A673 (cell line): ENCODE measurements around the gene OCIAD1. TPM values are rescaled to one million over a fixed set of nuclear protein-coding genes. Genes with fewer than 3 reads are reported as not detected.

Source experiments
- BruUV-seq: library from RNA; stranded (reverse); fragments of 400-500 nt; replicated peaks from 2 replicates; lab custom pipeline; 2021; lab: Mats Ljungman, UMichigan
- CTCF ChIA-PET: fragments of 300-600 bp; sonication (Branson Sonifier 250); formaldehyde crosslinking; loops from one replicate; lab custom pipeline; 2022; ENCODE audit warnings: antibody characterized with exemption; lab: Charles Lee
- POLR2A ChIA-PET: fragments of 300-600 bp; sonication (Branson Sonifier 250); formaldehyde crosslinking; loops from one replicate; lab custom pipeline; 2022; ENCODE audit warnings: antibody characterized with exemption; ENCODE audit not compliant: low non-redundant PET; lab: Charles Lee
- DNase-seq: peaks from one replicate; pipeline ENCODE4 v3.0.0-alpha.2; 2015; ENCODE audit warnings: low spot score
- H3K27ac ChIP-seq: fragments of 200-600 bp; sonication (generic); 2 replicates; pipeline ENCODE4 v1.5.1; 2016; ENCODE audit warnings: mixed run types, low read depth, mild to moderate bottlenecking, mixed read lengths, antibody characterized with exemption, low read length; ENCODE audit not compliant: poor library complexity, severe bottlenecking
- H3K27me3 ChIP-seq: fragments of 200-600 bp; sonication (generic); replicated peaks from 2 replicates; pipeline ENCODE4 v1.6.1; 2017; ENCODE audit warnings: mixed run types, low read depth, mild to moderate bottlenecking, mixed read lengths, antibody characterized with exemption, low read length; ENCODE audit not compliant: insufficient read depth, poor library complexity
- H3K36me3 ChIP-seq: fragments of 200-600 bp; sonication (generic); 2 replicates; pipeline ENCODE4 v1.6.1; 2016; ENCODE audit warnings: mixed run types, mild to moderate bottlenecking, mixed read lengths, antibody characterized with exemption, low read length; ENCODE audit not compliant: insufficient read depth, poor library complexity, severe bottlenecking
- H3K4me1 ChIP-seq: fragments of 200-600 bp; sonication (generic); 2 replicates; pipeline ENCODE4 v1.6.1; 2017; ENCODE audit warnings: mixed run types, mild to moderate bottlenecking, mixed read lengths, antibody characterized with exemption, low read length; ENCODE audit not compliant: insufficient read depth, poor library complexity, severe bottlenecking
- H3K4me3 ChIP-seq: fragments of 200-600 bp; sonication (generic); 2 replicates; pipeline ENCODE4 v1.5.1; 2016; ENCODE audit warnings: low read depth, mixed run types, mild to moderate bottlenecking, mixed read lengths, low read length; ENCODE audit not compliant: poor library complexity, severe bottlenecking
- H3K9me3 ChIP-seq: fragments of 200-600 bp; sonication (generic); 2 replicates; pipeline ENCODE4 v1.6.1; 2016; ENCODE audit warnings: mixed run types, low read depth, mild to moderate bottlenecking, mixed read lengths, antibody characterized with exemption, low read length; ENCODE audit not compliant: poor library complexity, severe bottlenecking
- EZH2 ChIP-seq: fragments of 200-600 bp; sonication (generic); IDR thresholded peaks from 2 replicates; pipeline ENCODE4 v1.6.1; 2017; ENCODE audit warnings: borderline replicate concordance, low read depth, mild to moderate bottlenecking, mixed read lengths, antibody characterized with exemption, low read length; ENCODE audit not compliant: poor library complexity, severe bottlenecking
- intact Hi-C: fragments of 100-400 bp; cut with micrococcal nuclease; formaldehyde crosslinking; loops from one replicate; pipeline ENCODE4 v1.10.0; 2022; ENCODE audit not compliant: unreplicated experiment
- total RNA-seq: library from RNA; stranded (reverse); gene quantifications from 2 replicates; pipeline ENCODE4 v1.2.3, GENCODE V29; 2021
- TF ChIP-seq, protein P1 (sequence below): fragments of 300-800, 200-600 bp; sonication (generic); conservative IDR thresholded peaks from 2 replicates; pipeline ENCODE4 v1.5.1; 2017; ENCODE audit warnings: low read depth, mild to moderate bottlenecking, antibody characterized with exemption, low read length, moderate library complexity, mixed read lengths

The OCIAD1 gene
- total RNA-seq, 1 experiment from 2014 or later, result 138 TPM

DNA sequence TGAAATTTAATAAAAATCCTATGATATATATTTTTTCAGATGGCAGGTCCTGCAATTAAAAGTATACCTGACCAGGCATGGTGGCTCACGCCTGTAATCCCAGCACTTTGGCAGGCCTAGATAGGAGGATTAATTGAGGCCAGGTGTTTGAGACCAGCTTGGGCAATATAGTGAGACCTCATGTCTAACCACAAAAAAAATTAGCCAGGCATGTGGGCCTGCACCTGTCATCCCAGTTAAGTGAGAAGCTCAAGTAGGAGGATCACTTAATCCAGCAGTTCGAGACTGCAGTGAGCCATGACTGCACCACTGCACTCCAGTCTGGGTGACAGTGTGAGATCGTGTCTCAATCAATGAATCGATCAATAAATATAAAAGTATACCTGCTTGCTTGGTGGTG is 73.2 kb downstream of the OCIAD1 start:
- POLR2A ChIA-PET, result no interaction called here
- intact Hi-C loops, result no loop called here
- Histone ChIP-seq H3K4me3 (no peak overlapping the region), H3K4me1 (peaks cover 56% of the 10 kb centered on the region), H3K27me3 (no peaks in the 10 kb centered on the region), H3K27ac (no peak overlapping the region), H3K36me3 (peaks cover 26% of the 10 kb centered on the region), H3K9me3 (no peaks in the 10 kb centered on the region)
- DNase-seq, result no peak
- BruUV-seq, result no TSS peak
- TF ChIP-seq EZH2, result no peak
- TF ChIP-seq, protein P1, sequence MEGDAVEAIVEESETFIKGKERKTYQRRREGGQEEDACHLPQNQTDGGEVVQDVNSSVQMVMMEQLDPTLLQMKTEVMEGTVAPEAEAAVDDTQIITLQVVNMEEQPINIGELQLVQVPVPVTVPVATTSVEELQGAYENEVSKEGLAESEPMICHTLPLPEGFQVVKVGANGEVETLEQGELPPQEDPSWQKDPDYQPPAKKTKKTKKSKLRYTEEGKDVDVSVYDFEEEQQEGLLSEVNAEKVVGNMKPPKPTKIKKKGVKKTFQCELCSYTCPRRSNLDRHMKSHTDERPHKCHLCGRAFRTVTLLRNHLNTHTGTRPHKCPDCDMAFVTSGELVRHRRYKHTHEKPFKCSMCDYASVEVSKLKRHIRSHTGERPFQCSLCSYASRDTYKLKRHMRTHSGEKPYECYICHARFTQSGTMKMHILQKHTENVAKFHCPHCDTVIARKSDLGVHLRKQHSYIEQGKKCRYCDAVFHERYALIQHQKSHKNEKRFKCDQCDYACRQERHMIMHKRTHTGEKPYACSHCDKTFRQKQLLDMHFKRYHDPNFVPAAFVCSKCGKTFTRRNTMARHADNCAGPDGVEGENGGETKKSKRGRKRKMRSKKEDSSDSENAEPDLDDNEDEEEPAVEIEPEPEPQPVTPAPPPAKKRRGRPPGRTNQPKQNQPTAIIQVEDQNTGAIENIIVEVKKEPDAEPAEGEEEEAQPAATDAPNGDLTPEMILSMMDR, result no peak
- CTCF ChIA-PET, result interaction anchor here (0.6 to 0.7 kb wide), 2 partner anchors 12 to 43 kb away, joined by 5 to 13 read pairs; no protein-coding TSS in a partner anchor

DNA sequence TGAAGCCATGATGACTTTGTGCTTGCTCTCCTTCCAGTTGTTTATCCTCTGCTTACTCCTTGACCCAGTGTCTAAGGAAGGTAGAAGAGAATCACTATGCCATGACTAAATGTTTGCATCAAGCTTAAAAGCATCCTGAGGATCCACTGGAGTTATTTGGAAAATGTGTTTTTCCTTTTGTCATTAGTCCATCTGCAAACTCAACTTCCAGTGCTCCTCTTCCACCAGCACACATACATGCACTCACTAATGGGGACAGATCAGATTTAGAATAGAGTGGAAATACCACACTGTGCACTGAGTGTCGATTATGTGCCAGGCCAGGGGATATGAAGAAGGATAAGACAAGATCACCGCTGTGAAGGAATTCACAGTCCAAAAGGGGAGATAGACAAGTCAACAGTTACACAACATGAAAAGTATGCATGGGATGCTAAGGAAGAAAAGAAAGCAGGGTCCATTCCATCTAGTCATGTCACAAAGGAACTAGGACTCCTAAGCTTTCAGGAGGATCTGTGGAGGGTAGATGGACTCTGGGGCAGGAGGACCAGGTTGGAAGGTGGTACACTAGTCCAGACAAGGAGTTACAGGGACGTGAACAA is 73.8 kb downstream of the OCIAD1 start:
- intact Hi-C loops, result no loop called here

DNA sequence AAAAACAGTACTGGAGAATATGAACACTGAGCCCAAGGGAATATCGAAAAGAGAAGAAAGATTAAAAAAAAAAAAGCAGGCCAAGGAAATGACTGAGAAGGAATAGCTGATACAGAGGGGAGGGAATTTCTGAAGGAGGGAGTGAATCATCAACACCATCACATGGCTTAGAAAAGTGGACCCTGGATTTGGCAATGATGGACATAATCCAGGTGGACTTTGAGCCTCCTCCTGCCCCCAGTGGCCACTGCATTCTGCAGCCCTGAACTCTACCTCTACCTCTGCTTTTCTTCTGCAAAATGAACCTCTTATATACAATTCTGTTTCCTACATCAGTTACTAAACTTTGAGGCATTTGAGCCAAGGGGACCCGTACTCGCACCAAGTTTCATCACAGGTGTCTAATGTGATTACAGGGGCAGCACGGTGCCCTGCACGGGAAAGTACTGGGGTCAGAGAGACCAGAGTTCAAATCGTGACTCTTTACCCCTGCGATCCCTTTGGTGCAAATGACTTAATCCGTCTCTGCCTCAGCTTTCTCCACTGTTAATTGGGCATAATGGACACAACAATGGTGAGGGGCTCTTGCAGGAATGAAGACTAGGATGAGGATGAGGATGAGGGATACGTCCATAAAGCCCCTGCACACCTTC is 74.6 kb downstream of the OCIAD1 start:
- ChIA-PET CTCF (no interaction called here), POLR2A (no interaction called here)
- BruUV-seq, result no TSS peak
- no peaks in the 10 kb centered on the region for H3K27me3 ChIP-seq
- TF ChIP-seq EZH2, result no peak
- TF ChIP-seq, protein P1, result no peak
- intact Hi-C loops, result no loop called here
- H3K4me3 ChIP-seq, result peak overlapping the region; percentile 73
- peaks cover 42% of the 10 kb centered on the region for H3K4me1 ChIP-seq
- H3K9me3 ChIP-seq, result no peaks in the 10 kb centered on the region
- H3K36me3 ChIP-seq, result peaks cover 26% of the 10 kb centered on the region
- H3K27ac ChIP-seq, result peak overlapping the region; percentile 88
- no peak for DNase-seq

More for the DNA sequence above, 73.8 kb downstream of the OCIAD1 start:
- Histone ChIP-seq H3K27me3 (no peaks in the 10 kb centered on the region), H3K4me1 (peaks cover 50% of the 10 kb centered on the region), H3K36me3 (peaks cover 26% of the 10 kb centered on the region), H3K9me3 (no peaks in the 10 kb centered on the region), H3K27ac (no peak overlapping the region), H3K4me3 (peak overlapping the region; percentile 73)
- ChIA-PET CTCF (no interaction called here), POLR2A (no interaction called here)
- DNase-seq, result no peak
- no TSS peak for BruUV-seq
- TF ChIP-seq EZH2, result no peak
- TF ChIP-seq, protein P1, result no peak
